ENCODE results near the gene GMNC. TPM values are rescaled to one million over a fixed set of nuclear protein-coding genes. Genes with fewer than 3 reads are reported as not detected.

The GMNC gene
- total and polyA plus RNA-seq, 4 donors, result 1.4 to 2.9 (median 2.0) TPM

DNA sequence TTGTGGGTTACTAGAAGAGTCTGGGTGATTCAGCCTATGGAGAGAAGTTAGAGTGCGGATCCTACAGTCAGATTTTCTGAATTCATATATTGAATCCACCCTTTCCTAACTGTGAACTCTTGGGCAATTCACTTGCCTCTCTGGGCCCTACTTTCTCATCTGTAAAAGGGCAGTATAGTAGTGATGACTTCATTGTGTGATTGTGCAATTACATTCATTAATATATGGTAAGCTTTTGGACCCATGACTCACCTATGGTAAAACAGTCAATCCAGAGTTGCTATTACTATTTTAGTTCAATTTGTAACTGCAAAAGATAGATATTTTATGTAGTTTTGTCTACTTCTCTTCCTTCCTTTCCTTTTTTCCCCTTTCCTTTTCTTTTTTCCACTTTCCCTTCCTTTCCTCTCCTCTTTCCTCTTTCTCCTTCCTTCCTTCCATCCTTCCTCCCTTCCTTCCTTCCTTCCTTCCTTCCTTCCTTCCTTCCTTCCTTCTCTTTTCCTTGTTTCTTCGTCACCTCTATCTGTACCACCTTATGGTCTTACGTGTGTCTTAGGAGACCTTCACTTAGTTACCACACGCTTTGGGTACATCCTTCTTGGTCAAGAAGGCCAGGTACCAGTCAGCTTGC, 37.0 kb downstream of the GMNC start:
- H3K27me3 ChIP-seq (ENCODE audit: control insufficient read depth, insufficient read depth, low read length), result no peaks in the 10 kb centered on the region
- H3K36me3 ChIP-seq (ENCODE audit: control insufficient read depth, insufficient read depth, low read length), result no peaks in the 10 kb centered on the region
- H3K9me3 ChIP-seq (ENCODE audit: control insufficient read depth, insufficient read depth, low read length), result no peaks in the 10 kb centered on the region
- 89% methylated on average over 3 of the region's 4 CpGs for WGBS (ENCODE audit: insufficient coverage)
- no peak for DNase-seq (ENCODE audit: low read depth in 4 of 6, low spot score in 6 of 6)
- H3K4me1 ChIP-seq (ENCODE audit: control insufficient read depth, insufficient read depth, low read length), result no peaks in the 10 kb centered on the region
- no peak overlapping the region for H3K27ac ChIP-seq (ENCODE audit: low read depth, low read length)
- no peak overlapping the region for H3K4me3 ChIP-seq (ENCODE audit: low read depth, low read length)

DNA sequence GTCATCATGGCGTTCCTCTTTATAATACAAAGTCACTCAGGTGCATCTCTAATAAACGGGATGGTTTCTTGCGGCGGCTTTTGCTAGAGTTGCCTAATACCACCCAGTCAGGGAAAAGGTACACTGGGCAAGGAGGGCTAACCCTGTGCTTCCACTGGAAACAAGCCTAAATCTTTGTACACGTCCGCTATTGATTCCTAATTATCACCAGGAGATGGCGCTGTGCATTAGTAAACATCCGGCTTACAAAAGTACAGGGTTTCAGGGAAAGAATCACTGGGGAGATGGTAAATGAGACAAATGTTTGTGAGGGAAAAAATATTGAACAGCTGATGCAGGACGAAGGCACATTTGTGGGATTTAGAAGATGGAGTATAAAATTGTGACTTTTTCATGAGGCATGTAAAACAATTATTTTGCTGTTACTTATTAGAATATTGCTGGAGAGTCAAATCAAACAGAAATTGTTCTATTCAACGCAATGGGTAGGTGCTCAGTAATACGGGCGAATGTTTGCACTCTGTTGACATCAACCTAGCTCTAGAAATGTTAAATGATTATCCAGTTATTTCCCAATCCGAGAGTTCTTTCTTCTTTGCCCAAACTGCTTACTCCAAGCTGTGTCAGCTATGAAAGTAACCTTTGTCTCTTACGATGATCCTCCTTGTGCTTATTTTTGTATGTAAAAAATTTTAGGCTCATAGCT, 50.6 kb downstream of the GMNC start:
- Histone ChIP-seq H3K27ac (ENCODE audit: low read depth, low read length) (no peak overlapping the region), H3K36me3 (ENCODE audit: control insufficient read depth, insufficient read depth, low read length) (no peaks in the 10 kb centered on the region), H3K9me3 (ENCODE audit: control insufficient read depth, insufficient read depth, low read length) (no peaks in the 10 kb centered on the region), H3K27me3 (ENCODE audit: control insufficient read depth, insufficient read depth, low read length) (peaks cover 9% of the 10 kb centered on the region), H3K4me3 (ENCODE audit: low read depth, low read length) (no peak overlapping the region), H3K4me1 (ENCODE audit: control insufficient read depth, insufficient read depth, low read length) (no peaks in the 10 kb centered on the region)
- 40% methylated on average over 9 of the region's 14 CpGs for WGBS (ENCODE audit: insufficient coverage)
- peak; percentile 7 to 89 (median 42) for DNase-seq (ENCODE audit: low read depth in 4 of 6, low spot score in 6 of 6)

DNA sequence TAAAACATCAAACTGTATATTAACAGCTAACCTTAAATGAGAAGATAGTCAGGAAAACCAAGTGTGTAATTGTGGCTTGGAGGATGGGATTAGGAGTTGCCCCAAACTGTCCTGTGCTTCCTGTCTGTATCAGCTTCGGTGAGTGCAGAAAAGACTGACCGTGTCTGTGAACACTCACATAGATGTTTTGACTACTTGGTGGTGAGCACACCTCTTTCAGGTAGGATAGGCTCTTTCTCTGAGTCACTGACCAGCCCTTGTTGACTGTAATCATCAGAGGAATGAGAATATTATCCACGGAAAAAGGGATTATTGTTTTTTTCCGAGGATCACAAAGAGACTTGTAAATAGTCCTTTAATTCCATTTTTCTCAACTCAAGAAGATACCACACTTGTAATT, 51.5 kb downstream of the GMNC start:
- DNase-seq (ENCODE audit: low read depth in 4 of 6, low spot score in 6 of 6), result no peak
- Histone ChIP-seq H3K27me3 (ENCODE audit: control insufficient read depth, insufficient read depth, low read length) (peaks cover 9% of the 10 kb centered on the region), H3K4me1 (ENCODE audit: control insufficient read depth, insufficient read depth, low read length) (no peaks in the 10 kb centered on the region), H3K27ac (ENCODE audit: low read depth, low read length) (no peak overlapping the region), H3K9me3 (ENCODE audit: control insufficient read depth, insufficient read depth, low read length) (no peaks in the 10 kb centered on the region), H3K4me3 (ENCODE audit: low read depth, low read length) (no peak overlapping the region), H3K36me3 (ENCODE audit: control insufficient read depth, insufficient read depth, low read length) (no peaks in the 10 kb centered on the region)
- WGBS (ENCODE audit: insufficient coverage), result 77% methylated on average over 2 of the region's 4 CpGs

DNA sequence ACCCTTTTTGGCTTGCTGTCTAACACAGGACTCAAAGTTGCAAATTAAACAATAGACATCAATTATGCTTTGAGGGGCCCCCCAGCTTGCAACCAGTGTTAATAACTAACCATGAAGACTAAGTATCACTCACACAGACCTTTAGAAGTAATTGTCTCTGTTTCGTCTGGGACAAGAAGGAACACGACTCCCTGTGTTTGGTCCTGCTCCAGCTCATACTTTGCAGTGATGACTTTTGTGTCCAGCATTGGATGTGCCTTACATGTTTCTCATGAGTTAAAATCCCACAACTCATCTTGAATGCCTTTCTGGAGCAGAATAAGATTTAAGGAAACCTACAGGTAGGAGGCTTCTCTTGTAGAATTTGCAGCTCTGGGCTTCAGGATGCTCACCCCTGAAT, 53.1 kb downstream of the GMNC start:
- no peaks in the 10 kb centered on the region for H3K4me1 ChIP-seq (ENCODE audit: control insufficient read depth, insufficient read depth, low read length)
- H3K4me3 ChIP-seq (ENCODE audit: low read depth, low read length), result no peak overlapping the region
- no peaks in the 10 kb centered on the region for H3K36me3 ChIP-seq (ENCODE audit: control insufficient read depth, insufficient read depth, low read length)
- H3K27ac ChIP-seq (ENCODE audit: low read depth, low read length), result no peak overlapping the region
- no peaks in the 10 kb centered on the region for H3K9me3 ChIP-seq (ENCODE audit: control insufficient read depth, insufficient read depth, low read length)
- DNase-seq (ENCODE audit: low read depth in 4 of 6, low spot score in 6 of 6), result no peak
- WGBS (ENCODE audit: insufficient coverage), result 54% methylated on average over 2 of the region's 2 CpGs
- peaks cover 9% of the 10 kb centered on the region for H3K27me3 ChIP-seq (ENCODE audit: control insufficient read depth, insufficient read depth, low read length)

DNA sequence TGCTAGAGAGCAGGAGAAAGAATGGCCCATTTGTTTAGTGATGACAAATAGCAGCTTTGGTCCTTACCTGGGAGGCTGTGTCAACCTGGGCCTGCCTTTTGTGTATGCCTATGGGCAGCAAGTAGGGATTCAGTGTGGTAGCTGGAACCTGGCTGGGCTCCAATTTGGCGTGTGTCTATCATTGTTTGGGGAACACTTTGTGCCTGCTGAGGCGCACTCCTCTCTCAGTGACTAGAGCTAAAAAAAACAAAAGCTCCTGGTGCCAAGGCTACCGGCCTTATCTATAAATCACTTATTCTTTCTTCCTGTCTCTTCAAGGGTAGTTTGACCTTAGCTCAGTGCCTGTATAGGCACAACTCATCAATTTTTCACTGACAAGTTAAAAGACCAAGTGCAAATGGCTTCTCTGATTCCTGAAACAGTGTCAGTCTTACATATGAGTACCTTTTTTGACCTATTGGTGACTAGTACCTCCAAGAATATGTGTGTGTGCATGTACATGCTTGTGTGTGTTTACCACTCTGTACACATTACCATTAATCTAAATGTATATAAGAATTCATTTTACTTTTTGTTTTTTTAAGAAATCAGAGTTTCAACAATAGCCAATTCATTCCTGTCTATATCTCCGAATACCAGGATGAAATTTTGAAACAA, 54.6 kb downstream of the GMNC start:
- Histone ChIP-seq H3K27ac (ENCODE audit: low read depth, low read length) (no peak overlapping the region), H3K27me3 (ENCODE audit: control insufficient read depth, insufficient read depth, low read length) (peaks cover 9% of the 10 kb centered on the region), H3K4me3 (ENCODE audit: low read depth, low read length) (no peak overlapping the region), H3K9me3 (ENCODE audit: control insufficient read depth, insufficient read depth, low read length) (no peaks in the 10 kb centered on the region), H3K4me1 (ENCODE audit: control insufficient read depth, insufficient read depth, low read length) (no peaks in the 10 kb centered on the region), H3K36me3 (ENCODE audit: control insufficient read depth, insufficient read depth, low read length) (no peaks in the 10 kb centered on the region)
- 25% methylated on average over 2 of the region's 4 CpGs for whole genome bisulfite sequencing (ENCODE audit: insufficient coverage)
- peak in 3 of 6 donors; percentile 6 to 52 (median 22) for DNase-seq (ENCODE audit: low read depth in 4 of 6, low spot score in 6 of 6)

All from spinal cord (tissue), 10 donors.